Spinal cord (tissue), 10 donors: ENCODE data around the gene PIRT. TPM values are rescaled to one million over a fixed set of nuclear protein-coding genes. Genes with fewer than 3 reads are reported as not detected.

ENCODE experiments used
- DNase-seq, 6 donors: peaks; one replicate each; pipeline versions ENCODE4 v3.0.0 to v3.0.0-alpha.2; 2013 to 2015; ENCODE audit warnings: low spot score in 6 of 6, low read depth in 4 of 6
- H3K27ac ChIP-seq: one replicate; pipeline ENCODE4 v1.5.1; 2013; ENCODE audit warnings: low read depth, low read length, control low read depth
- H3K27me3 ChIP-seq: one replicate; pipeline ENCODE4 v1.6.1; 2013; ENCODE audit warnings: low read length; ENCODE audit not compliant: control insufficient read depth, insufficient read depth
- H3K36me3 ChIP-seq: one replicate; pipeline ENCODE4 v1.6.1; 2013; ENCODE audit warnings: low read length; ENCODE audit not compliant: control insufficient read depth, insufficient read depth
- H3K4me1 ChIP-seq: one replicate; pipeline ENCODE4 v1.6.1; 2013; ENCODE audit warnings: low read length; ENCODE audit not compliant: control insufficient read depth, insufficient read depth
- H3K4me3 ChIP-seq: one replicate; pipeline ENCODE4 v1.5.1; 2013; ENCODE audit warnings: low read depth, low read length, control low read depth
- H3K9me3 ChIP-seq: one replicate; pipeline ENCODE4 v1.6.1; 2013; ENCODE audit warnings: low read length; ENCODE audit not compliant: control insufficient read depth, insufficient read depth
- WGBS: methylation state at CpG from one replicate; pipeline ENCODE4 v1.1.5; 2013; ENCODE audit warnings: missing lambda C conversion rate; ENCODE audit not compliant: insufficient coverage; 5-methylcytosine and 5-hydroxymethylcytosine counted together
- polyA plus RNA-seq, 2 donors: library from polyadenylated mRNA; unstranded; fragments of 120-200 nt; gene quantifications; one replicate each; pipeline ENCODE4 v1.2.1, GENCODE V29; 2013; ENCODE audit not compliant: insufficient read length in 2 of 2
- total RNA-seq, 2 donors: library from RNA; depleted of rRNA in 1 of 2; stranded (reverse); fragments of 120-200 nt in 1 of 2; fragments of >200 nt in 1 of 2; gene quantifications; one replicate each; pipeline versions ENCODE4 v1.2.3 to v1.2.4, GENCODE V29; 2013 to 2014
- donor health status: healthy.

The PIRT gene
- total and polyA plus RNA-seq, 4 donors, result 7.3 to 58.0 (median 11.4) TPM

DNA sequence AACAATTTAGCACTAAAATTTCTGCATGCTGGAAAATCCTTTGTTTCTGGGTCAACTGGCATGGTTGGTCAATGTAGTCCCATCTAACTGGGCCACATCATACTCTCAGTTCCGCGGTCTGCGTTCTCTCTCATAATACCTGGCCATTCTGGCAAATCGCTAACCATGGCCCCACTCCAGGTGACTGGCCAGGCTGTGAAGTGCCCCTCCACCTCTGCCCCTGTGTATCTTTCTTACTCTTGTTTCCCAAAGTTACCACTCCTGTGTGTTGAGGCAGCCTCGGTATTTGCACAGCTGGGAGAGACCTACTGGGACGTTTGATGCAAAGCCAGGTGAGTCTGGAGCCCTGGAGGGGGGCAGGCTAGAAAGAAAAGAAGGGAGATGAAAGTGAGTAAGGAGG, 32.0 kb downstream of the PIRT start:
- Histone ChIP-seq H3K4me3 (no peak overlapping the region), H3K4me1 (no peaks in the 10 kb centered on the region), H3K36me3 (no peaks in the 10 kb centered on the region), H3K27me3 (no peaks in the 10 kb centered on the region), H3K27ac (no peak overlapping the region), H3K9me3 (no peaks in the 10 kb centered on the region)
- no peak for DNase-seq
- 88% methylated on average over 6 of the region's 6 CpGs for WGBS

DNA sequence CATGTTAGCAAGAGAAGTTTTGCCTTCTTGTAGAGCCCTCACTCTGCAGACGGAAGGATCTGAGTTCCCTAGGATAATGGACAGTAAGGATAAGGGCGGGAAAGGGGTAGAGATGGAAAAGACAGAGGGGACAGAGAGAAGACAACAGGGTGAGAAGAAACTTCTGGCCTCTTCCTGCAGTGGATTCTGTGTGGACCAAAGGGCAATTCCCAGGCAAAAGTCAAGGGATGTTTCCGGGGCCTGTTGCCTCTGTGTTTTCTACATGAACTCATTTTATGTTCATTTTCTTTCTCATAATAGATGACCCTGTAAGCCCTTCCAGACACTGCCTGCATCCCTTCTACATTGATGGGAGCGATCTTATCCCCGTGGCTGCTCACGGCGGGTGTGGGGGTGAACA, 33.3 kb downstream of the PIRT start:
- Histone ChIP-seq H3K27me3 (no peaks in the 10 kb centered on the region), H3K9me3 (no peaks in the 10 kb centered on the region), H3K4me3 (no peak overlapping the region), H3K27ac (no peak overlapping the region), H3K4me1 (peaks cover 2% of the 10 kb centered on the region), H3K36me3 (no peaks in the 10 kb centered on the region)
- no peak for DNase-seq
- 94% methylated on average over 6 of the region's 7 CpGs for WGBS

DNA sequence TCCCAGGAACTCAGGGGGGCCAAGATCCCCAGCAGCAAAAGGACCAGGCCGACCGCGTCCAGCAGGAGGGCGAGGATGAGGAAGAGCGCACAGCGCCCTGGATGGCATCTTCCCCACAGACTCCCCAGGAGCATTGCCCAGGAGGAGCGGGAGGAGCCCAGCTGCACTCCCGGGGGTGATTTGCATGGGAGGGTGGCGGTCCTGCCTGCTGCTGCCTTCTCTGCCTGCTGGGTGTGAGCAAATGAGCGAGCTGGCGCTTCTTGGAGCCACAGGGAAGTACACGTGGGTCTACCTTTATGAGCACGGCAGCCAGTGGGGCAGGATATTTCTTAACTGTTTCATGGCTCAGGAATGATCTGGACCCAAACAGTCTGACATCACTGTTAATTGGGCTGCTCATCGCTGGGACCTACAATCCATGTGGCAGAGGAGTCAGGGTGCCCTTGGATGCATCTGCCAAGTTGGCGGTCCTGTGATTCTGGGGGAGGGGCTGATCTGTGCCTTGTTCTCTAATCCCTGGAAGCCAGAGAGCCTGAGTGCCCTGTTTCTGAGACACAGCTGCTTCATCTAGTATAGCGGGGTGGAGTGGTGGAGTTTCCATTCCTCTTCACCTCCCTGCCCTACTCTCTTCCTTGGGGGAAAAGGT, 33.9 kb downstream of the PIRT start, which contains the start of gene TMEM238L:
Gene TMEM238L (minus strand): TSS at position 270 of the 646 bp plus-strand sequence. CDS start 136 bp downstream, at position 134.
- H3K27me3 ChIP-seq, result no peaks in the 10 kb centered on the region
- 73% methylated on average over 14 of the region's 16 CpGs for WGBS
- no peaks in the 10 kb centered on the region for H3K36me3 ChIP-seq
- no peak within 1 kb of the TSS for H3K27ac ChIP-seq
- no peaks in the 10 kb centered on the region for H3K9me3 ChIP-seq
- DNase-seq, result peak in 1 of 6 donors; percentile 20
- no peak within 1 kb of the TSS for H3K4me3 ChIP-seq
- H3K4me1 ChIP-seq, result peaks cover 8% of the 10 kb centered on the region

- WGBS, result 98% methylated on average over 6 of the region's 7 CpGs
These were observed 34.5 kb downstream of the PIRT start for GRCh38 chr17:10803350-10803749.

DNA sequence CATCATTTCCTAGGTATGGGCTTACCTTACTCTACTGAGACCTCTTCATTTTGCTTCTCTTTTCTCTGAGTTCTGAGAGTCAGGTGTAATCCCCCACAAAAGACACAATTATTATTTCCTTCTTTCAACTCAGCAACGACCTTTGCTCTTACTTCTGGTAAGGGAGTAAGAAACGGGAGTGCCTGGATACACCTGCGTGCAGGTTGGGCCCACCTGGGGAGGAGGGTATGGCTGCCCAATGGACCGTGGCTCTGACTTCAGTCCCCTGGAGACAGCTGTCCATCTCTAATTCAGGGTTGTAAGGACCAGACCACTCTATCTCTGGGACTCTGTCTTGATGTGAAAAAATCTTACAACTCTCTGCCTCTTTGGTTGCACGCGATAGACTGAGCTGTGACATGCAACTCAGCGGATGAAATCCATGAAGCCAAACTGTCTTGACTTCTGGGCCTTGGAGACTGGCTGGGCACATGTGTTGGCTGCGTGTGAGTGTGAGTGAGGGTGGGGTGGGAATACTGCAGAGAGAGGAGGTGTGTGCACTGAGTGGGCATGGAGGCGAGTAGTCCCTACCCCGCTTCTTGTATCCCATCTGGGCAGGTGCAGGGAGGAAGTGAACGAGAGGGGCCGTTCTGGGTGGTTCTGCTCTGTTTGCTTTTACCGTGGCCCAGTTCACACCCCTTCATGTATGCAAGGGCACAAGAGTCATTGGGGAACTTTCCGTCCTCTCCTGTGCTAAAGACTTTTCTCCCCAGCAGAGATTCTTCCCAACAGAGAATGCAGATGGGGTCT, 35.2 kb downstream of the PIRT start:
- no peaks in the 10 kb centered on the region for H3K36me3 ChIP-seq
- H3K27ac ChIP-seq, result no peak overlapping the region
- no peak for DNase-seq
- H3K4me3 ChIP-seq, result no peak overlapping the region
- H3K27me3 ChIP-seq, result no peaks in the 10 kb centered on the region
- 90% methylated on average over 9 of the region's 14 CpGs for WGBS
- H3K4me1 ChIP-seq, result peaks cover 20% of the 10 kb centered on the region
- H3K9me3 ChIP-seq, result no peaks in the 10 kb centered on the region

More at GRCh38 chr17:10803350-10803749, 34.5 kb downstream of the PIRT start:
- no peaks in the 10 kb centered on the region for H3K36me3 ChIP-seq
- H3K4me3 ChIP-seq, result no peak overlapping the region
- no peaks in the 10 kb centered on the region for H3K27me3 ChIP-seq
- H3K4me1 ChIP-seq, result peaks cover 13% of the 10 kb centered on the region
- no peaks in the 10 kb centered on the region for H3K9me3 ChIP-seq
- no peak overlapping the region for H3K27ac ChIP-seq
- no peak for DNase-seq

DNA sequence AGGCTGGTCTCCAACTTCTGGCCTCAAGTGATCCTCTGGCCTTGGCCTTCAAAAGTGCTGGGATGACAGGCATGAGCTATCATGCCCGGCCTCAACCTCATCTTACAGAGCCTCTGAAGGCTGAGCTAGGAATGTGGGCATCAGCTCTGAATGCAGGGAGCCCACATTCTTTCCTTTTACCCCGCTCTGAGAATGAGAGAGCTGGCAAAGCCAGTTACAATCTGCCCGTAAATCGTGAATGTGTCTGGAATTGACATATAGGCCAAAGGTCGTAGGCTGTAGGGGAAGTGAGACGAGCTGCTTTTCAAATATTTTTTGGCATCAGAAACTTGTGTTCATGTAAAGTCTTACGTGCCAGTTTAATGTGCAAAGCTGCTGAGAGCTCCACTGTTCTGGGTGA, 38.5 kb downstream of the PIRT start:
- Histone ChIP-seq H3K4me3 (no peak overlapping the region), H3K36me3 (no peaks in the 10 kb centered on the region), H3K4me1 (peaks cover 23% of the 10 kb centered on the region), H3K9me3 (no peaks in the 10 kb centered on the region), H3K27ac (no peak overlapping the region), H3K27me3 (no peaks in the 10 kb centered on the region)
- WGBS, result 56% methylated on average over 5 of the region's 7 CpGs
- DNase-seq, result peak in 1 of 6 donors; percentile 47

DNA sequence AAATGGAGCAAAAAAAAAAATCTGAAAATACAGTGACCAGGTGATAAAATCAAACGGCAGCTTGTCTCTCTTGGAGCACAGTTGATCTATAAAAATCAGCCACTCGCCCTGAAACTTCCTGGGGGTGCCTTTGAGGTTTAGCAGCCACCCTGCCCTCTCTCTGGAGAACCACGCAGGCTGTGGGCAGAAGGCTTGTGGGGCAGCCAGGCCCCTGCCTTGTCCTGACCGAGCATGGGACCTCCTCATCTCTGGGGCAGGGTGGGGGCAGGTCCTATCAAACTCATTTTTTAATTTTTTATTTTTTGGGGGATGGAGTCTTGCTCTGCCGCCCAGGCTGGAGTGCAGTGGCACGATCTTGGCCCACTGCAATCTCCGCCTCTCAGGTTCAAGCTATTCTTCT, 39.0 kb downstream of the PIRT start:
- Histone ChIP-seq H3K4me1 (peaks cover 23% of the 10 kb centered on the region), H3K4me3 (no peak overlapping the region)
- 66% methylated on average over 3 of the region's 7 CpGs for WGBS

DNA sequence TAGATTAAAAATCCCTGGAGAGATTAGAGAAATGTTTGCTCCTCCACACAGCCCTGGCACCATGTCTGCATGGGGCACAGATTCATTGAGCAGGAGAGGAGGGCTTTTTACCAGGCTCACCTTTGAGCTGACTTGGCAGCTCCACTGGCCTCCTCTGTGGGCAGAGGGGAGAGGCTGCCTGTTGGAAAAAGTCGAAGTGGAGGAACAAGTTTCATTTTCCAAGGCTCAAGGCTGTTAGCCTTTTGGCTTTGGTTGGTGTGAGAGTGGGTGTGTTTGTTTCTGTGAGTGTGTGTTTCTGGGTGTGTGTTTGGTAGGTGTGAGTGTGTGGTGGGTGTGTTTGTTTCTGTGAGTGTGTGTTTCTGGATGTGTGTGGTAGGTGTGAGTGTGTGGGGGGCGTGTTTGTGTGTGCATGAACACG, 39.5 kb downstream of the PIRT start:
- Histone ChIP-seq H3K4me1 (peaks cover 23% of the 10 kb centered on the region), H3K9me3 (no peaks in the 10 kb centered on the region), H3K36me3 (no peaks in the 10 kb centered on the region), H3K4me3 (no peak overlapping the region), H3K27ac (no peak overlapping the region), H3K27me3 (no peaks in the 10 kb centered on the region)
- WGBS, result 76% methylated on average over 3 of the region's 3 CpGs
- DNase-seq, result peak in 1 of 6 donors; percentile 46

More for the DNA sequence above, 39.0 kb downstream of the PIRT start:
- no peaks in the 10 kb centered on the region for H3K27me3 ChIP-seq
- no peaks in the 10 kb centered on the region for H3K9me3 ChIP-seq
- DNase-seq, result no peak
- no peaks in the 10 kb centered on the region for H3K36me3 ChIP-seq
- no peak overlapping the region for H3K27ac ChIP-seq

GRCh38 chr17:10797476-10798328, 40.2 kb downstream of the PIRT start:
- Histone ChIP-seq H3K27ac (no peak overlapping the region), H3K4me1 (peaks cover 23% of the 10 kb centered on the region), H3K4me3 (no peak overlapping the region), H3K36me3 (no peaks in the 10 kb centered on the region), H3K9me3 (no peaks in the 10 kb centered on the region), H3K27me3 (no peaks in the 10 kb centered on the region)
- WGBS, result 62% methylated on average over 10 of the region's 11 CpGs
- DNase-seq, result no peak
